Measurements from ENCODE around the gene NUMA1. TPM values are rescaled to one million over a fixed set of nuclear protein-coding genes. Genes with fewer than 3 reads are reported as not detected.
A peak's percentile ranks its signal among the peaks of the same experiment; 100 is the strongest.

Gene NUMA1
- total and polyA plus RNA-seq, 8 donors: 144 to 365 (median 343) TPM

- no peak for DNase-seq
- TF ChIP-seq CTCF (IDR thresholded peaks at IDR 0.05): no peak
- intact Hi-C loops (cut with DNase I): no loop called here
- no peak for ATAC-seq
- H3K27me3 ChIP-seq: no peaks in the 10 kb centered on the region
- peak overlapping the region; percentile 6 to 56 for H3K27ac ChIP-seq
- no peak overlapping the region for H3K4me3 ChIP-seq
- peaks cover 5 to 60% of the 10 kb centered on the region in 2 donors for H3K4me1 ChIP-seq
- no peaks in the 10 kb centered on the region for H3K9me3 ChIP-seq
- H3K36me3 ChIP-seq: no peaks in the 10 kb centered on the region
Observed at GRCh38 chr11:72078477-72078876, 1.9 kb downstream of the NUMA1 start.

- H3K27ac ChIP-seq: peak overlapping the region in 1 of 2 donors; percentile 67
- no peak overlapping the region for H3K4me3 ChIP-seq
- H3K4me1 ChIP-seq: peaks cover 8 to 63% of the 10 kb centered on the region in 2 donors
- ATAC-seq (no peak), DNase-seq (no peak)
- intact Hi-C loops (cut with DNase I): no loop called here
- no peaks in the 10 kb centered on the region for H3K9me3 ChIP-seq
- TF ChIP-seq CTCF (IDR thresholded peaks at IDR 0.05): no peak
- no peaks in the 10 kb centered on the region for H3K27me3 ChIP-seq
- H3K36me3 ChIP-seq: no peaks in the 10 kb centered on the region
Observed at GRCh38 chr11:72075756-72076155, 4.6 kb downstream of the NUMA1 start.

GRCh38 chr11:72075109-72075508, 5.2 kb downstream of the NUMA1 start:
- no peak for TF ChIP-seq CTCF (IDR thresholded peaks at IDR 0.05)
- H3K27ac ChIP-seq: peak overlapping the region in 1 of 2 donors; percentile 67
- intact Hi-C loops (cut with DNase I): no loop called here
- H3K36me3 ChIP-seq: no peaks in the 10 kb centered on the region
- no peaks in the 10 kb centered on the region for H3K27me3 ChIP-seq
- H3K4me3 ChIP-seq: no peak overlapping the region
- no peak for DNase-seq
- peaks cover 14 to 69% of the 10 kb centered on the region in 2 donors for H3K4me1 ChIP-seq
- H3K9me3 ChIP-seq: no peaks in the 10 kb centered on the region
- ATAC-seq: no peak

GRCh38 chr11:72072348-72072747, 8.0 kb downstream of the NUMA1 start:
- intact Hi-C loops (cut with DNase I): no loop called here
- ATAC-seq (peak; percentile 49), DNase-seq (peak in 1 of 4 donors; percentile 29)
- Histone ChIP-seq H3K36me3 (peaks cover 0 to 10% of the 10 kb centered on the region in 2 donors), H3K27ac (peak overlapping the region; percentile 66 to 73), H3K4me3 (no peak overlapping the region), H3K9me3 (no peaks in the 10 kb centered on the region), H3K27me3 (no peaks in the 10 kb centered on the region), H3K4me1 (peaks cover 27 to 79% of the 10 kb centered on the region in 2 donors)
- no peak for TF ChIP-seq CTCF (IDR thresholded peaks at IDR 0.05)

GRCh38 chr11:72070491-72070890, 9.9 kb downstream of the NUMA1 start:
- Histone ChIP-seq H3K9me3 (no peaks in the 10 kb centered on the region), H3K4me3 (no peak overlapping the region), H3K36me3 (peaks cover 0 to 10% of the 10 kb centered on the region in 2 donors), H3K27me3 (no peaks in the 10 kb centered on the region), H3K27ac (peak overlapping the region; percentile 84 to 91), H3K4me1 (peaks cover 32 to 83% of the 10 kb centered on the region in 2 donors)
- no peak for TF ChIP-seq CTCF (IDR thresholded peaks at IDR 0.05)
- intact Hi-C loops (cut with DNase I): no loop called here
- DNase-seq: no peak
- no peak for ATAC-seq
